Activated CD8-positive, alpha-beta memory T cell treated with anti-CD3 and anti-CD28 coated beads for 1 hour (primary cell): ENCODE data around the gene SERPINB13.

Source experiments
- DNase-seq, 2 donors: peaks; one replicate each; pipeline ENCODE4 v3.0.0-alpha.2; 2020; ENCODE audit warnings: low read depth in 1 of 2; ENCODE audit errors: extremely low read depth in 1 of 2

SERPINB13 gene

DNA sequence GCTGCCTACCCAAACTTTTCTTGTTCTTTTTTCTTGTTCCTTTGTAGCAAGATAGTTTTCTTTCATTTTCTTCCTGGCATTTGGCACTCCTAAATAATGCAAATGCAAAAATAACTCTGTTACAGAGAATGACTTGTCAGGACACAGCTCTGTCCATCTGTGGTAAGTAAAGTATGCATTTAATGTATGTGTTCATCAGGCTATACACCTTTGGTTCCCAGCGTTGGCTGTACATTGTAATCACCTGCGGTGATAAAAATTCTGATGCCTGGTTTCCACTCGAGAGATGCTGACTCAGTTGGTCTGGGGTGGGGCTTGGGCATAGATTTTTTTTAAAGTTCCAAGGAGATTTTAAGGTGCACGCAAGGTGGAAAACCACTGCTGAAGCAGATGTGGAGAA lies at the start of gene SERPINB13:
SERPINB13 (plus strand) TSS at position 378 of the 400 bp plus-strand sequence. CDS start 1,325 bp downstream, outside the sequence.
- no peak for DNase-seq

- no peak for DNase-seq
These were observed 47.1 kb upstream of the SERPINB13 start for GRCh38 chr18:63539904-63540510.

DNA sequence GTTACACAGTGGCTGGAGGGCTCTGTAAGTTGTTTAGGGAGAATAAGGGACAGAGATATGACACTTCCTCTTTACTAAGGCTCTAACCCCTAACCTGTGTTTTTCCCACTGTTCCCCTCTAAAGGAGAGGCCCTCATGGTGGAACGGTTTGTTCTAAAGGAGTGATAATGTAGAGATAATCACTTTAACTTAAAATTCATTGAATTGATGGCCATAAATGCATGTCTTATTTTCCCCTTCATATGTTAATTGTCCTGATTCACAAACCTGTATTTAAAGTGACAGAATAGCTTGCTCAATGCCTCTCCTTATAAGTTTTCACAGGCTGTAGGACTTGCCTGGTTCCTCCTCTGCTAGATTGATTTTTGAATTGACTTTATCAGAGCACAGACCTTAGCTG lies 45.1 kb upstream of the SERPINB13 start, which contains the start of gene SERPINB12:
SERPINB12 (plus strand) TSS at position 301 of the 400 bp plus-strand sequence. CDS start 13,791 bp downstream, outside the sequence.
- DNase-seq: no peak

DNA sequence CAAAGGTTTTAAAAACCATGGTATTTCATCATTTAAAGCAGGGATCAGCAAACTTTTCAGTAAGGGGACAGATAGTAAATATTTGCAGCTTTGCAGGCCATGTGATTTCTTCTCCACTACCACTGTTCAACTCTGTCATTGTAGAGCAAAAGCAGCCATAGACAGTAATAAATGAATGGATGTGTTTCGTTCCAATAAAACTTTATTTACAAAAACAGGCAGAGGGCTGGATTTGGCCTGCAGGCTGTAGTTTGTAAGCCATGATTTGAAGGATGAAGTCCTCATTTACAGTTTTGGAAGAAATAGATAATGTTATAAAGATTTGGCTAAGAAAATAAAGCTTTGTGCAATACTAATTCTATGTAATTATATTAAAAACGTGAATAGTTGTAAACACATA lies 43.1 kb upstream of the SERPINB13 start:
- no peak for DNase-seq

- no peak for DNase-seq
These were observed 42.1 kb upstream of the SERPINB13 start for GRCh38 chr18:63545000-63545399.

GRCh38 chr18:63550068-63550467 lies 37.1 kb upstream of the SERPINB13 start:
- DNase-seq: no peak

- DNase-seq: no peak
These were observed 35.4 kb upstream of the SERPINB13 start for GRCh38 chr18:63551769-63552168.

GRCh38 chr18:63552581-63552980 lies 34.6 kb upstream of the SERPINB13 start:
- no peak for DNase-seq

DNA sequence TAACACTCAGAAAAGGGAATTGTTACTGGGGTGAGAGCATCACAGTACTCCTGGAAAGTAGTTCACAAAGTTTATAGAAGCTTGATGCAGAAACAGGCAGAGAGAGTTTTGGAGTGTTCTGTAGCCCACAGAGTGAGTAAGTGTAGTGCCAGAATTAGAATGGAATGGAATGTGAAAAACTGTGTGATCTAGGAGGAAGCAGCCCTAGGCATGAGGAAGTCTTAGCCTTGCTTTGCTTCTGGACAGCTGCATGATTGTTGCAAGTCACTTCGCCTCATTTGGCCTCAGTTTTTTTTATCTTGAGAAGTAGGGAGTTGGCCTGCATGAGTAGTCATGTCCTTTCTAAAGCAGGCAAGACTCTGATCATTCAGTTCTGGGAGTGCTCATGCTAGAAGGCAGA lies 34.1 kb upstream of the SERPINB13 start:
- DNase-seq: no peak

- DNase-seq: no peak
These were observed 27.3 kb upstream of the SERPINB13 start for GRCh38 chr18:63559567-63560491.

DNA sequence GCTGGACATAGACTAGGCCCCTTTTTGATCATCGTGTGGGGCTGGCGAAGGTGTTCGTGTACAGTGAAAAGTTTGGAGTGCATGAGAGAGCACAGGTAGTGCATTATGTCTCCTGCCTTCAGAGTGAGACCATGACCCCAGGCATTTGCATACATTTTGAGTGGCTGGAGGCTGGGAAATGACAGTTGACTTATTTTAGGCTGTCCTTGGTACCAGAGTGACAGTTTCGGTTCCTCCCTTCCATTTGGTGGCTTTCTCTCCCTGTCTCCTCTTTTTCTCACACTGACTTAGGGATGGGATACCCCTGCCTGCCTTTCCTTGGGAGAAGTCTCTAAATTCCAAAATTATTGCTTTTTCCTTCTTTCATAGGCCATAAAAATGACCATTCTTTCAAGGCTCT lies 24.9 kb upstream of the SERPINB13 start:
- DNase-seq: no peak

DNA sequence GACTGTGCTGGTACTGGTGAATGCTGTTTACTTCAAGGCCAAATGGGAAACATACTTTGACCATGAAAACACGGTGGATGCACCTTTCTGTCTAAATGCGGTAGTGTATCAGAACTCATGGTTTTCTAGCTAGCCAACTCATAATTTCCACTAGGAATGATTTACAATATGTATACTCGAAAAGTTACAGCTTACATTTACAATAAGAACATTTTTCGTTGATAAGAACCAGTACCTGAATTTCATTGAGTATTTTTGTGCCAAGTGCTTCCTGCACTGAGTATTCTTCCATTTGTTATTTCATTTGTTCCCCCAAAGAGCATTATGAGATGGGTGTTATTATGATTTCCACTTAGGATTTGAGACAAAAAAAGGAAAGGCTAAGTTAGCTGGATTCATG lies 23.1 kb upstream of the SERPINB13 start:
- DNase-seq: no peak

DNA sequence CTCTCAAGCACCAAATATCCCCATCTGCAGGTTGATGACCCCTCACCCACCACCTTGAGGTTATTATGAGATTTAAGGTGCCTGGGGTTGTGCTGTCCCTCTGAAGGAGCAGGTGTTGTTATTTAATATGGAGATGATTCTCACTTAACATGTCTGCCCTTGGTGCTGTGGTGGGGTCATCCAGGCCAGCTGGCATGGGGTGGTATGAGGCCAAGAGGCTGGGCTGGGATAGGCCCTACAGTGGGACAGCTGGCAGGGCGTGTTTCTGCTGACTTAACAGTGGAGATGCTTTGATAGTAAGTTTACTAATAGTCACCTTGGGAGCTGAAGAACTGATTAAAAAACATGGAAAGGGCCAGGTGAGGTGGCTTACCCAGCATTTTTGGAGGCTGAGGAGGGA lies 22.6 kb upstream of the SERPINB13 start:
- no peak for DNase-seq

DNA sequence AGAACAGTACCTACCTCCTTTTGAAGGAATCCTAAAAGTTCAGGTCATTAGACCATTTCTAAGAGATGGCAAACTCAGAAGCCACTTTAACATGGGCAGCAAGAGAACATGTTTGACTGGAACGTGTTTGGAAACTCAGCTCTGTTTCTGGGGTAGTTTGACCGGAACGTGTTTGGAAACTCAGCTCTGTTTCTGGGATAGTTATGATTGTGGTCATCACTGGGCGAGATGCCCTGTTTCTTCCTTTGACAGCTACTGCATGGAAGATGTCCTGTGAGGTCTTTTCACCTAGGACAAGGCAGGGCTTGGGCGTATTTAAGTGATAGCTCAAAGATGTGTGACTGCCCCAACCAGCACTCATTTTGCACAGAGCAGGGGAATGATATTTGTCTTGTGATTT lies 19.9 kb upstream of the SERPINB13 start:
- DNase-seq: no peak

- no peak for DNase-seq
These were observed 19.3 kb upstream of the SERPINB13 start for GRCh38 chr18:63567825-63568224.

GRCh38 chr18:63570721-63571120 lies 16.4 kb upstream of the SERPINB13 start:
- no peak for DNase-seq

- no peak for DNase-seq
These were observed 11.5 kb upstream of the SERPINB13 start for GRCh38 chr18:63575681-63576080.

GRCh38 chr18:63578357-63578958 lies 8.7 kb upstream of the SERPINB13 start:
- DNase-seq: no peak

- no peak for DNase-seq
These were observed 7.5 kb upstream of the SERPINB13 start for GRCh38 chr18:63579616-63580015.

DNA sequence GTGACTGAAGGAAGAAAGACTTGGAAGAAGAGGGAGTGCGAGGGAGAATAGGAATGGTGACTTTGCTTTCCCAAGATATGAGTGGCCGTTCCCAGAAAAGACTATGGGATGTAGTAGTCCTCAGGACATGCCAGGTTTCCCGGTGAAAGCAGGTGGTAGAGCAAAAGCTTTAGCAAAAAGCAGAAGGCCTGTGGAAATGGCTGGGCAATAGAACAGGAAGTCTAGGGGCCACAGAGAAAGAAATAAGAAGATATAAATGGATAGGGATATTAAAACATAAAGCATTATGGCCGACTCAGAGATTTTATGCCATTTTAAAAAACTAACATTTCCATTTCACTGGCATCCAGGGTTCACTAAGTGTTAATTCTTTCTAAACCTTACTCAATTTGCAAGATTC lies 1.2 kb upstream of the SERPINB13 start:
- no peak for DNase-seq

DNA sequence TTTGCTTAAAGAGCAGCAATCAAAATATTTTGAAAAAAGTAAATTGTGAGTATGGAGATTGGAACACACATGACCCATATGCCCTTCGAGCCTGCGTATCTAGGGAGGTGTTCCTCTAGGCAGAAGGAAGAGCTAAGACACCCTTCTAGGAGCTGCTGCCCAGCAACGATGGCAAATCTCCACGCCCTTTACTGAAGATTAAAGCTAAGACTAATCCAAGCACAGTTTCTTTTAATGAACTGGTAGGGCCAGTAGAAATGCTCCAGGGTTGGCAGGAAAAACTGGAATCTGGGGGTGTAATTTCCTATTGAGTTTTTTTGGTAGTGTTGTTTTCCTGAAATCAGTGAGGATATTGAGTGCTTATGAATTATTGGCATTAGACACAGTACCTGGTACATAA lies 712 bp upstream of the SERPINB13 start:
- DNase-seq: no peak

DNA sequence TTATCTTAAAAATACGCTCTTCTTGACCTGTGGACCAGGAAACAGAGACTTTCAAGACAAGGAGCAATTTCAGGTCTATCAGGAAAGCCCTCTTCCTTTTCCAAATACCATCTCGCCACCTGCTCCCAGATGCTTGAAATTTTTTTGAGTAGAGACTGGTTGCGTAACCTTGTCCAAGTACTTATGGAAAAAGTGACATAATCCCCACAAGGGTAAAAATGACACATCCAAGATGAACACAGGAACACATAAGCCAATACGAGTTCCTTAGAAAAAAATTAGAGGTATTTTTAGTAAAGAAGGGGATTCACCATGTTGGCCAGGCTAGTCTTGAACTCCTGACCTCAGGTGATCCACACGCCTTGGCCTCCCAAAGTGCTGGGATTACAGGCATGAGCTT lies 1.8 kb downstream of the SERPINB13 start:
- DNase-seq: no peak
